ENCODE measurements around the gene KCNJ15. TPM values are rescaled to one million over a fixed set of nuclear protein-coding genes. Genes with fewer than 3 reads are reported as not detected.

Gene KCNJ15
- total and polyA plus RNA-seq, 2 of the 13 experiments (the other 11 are each of a cell fraction or from before 2014, with no cell fraction given): not detected

GRCh38 chr21:38208118-38208517, 48.7 kb upstream of the KCNJ15 start:
- H3K27ac ChIP-seq (ENCODE audit: extremely low read length, insufficient read depth, low read length): no peak overlapping the region
- H3K79me2 ChIP-seq (ENCODE audit: insufficient read depth, low read length): no peaks in the 10 kb centered on the region
- H3K36me3 ChIP-seq (replicated peaks in 1 of 2; ENCODE audit: control insufficient read depth in 1 of 2, insufficient read depth in 2 of 2, low read length in 2 of 2): no peaks in the 10 kb centered on the region
- ChIA-PET CTCF (ENCODE audit: low intra/inter-chr PET ratio, low total read pairs) (no interaction called here), POLR2A (no interaction called here)
- ATAC-seq (no peak), FAIRE-seq (no peak), DNase-seq (ENCODE audit: low spot score) (no peak)
- H3K9ac ChIP-seq (ENCODE audit: insufficient read depth, low read depth, low read length): no peak overlapping the region
- no TSS peak for BruUV-seq (replicated peaks)
- H3K27me3 ChIP-seq (ENCODE audit: control insufficient read depth in 1 of 2, insufficient read depth in 2 of 2, low read length in 2 of 2): no peaks in the 10 kb centered on the region; a peak in 1 of 5 replicates
- in situ Hi-C loops (cut with HindIII; ENCODE audit: extremely low pct_ligation_motif_present, low pct_unique_long_range_greater_than_20kb): no loop called here
- no peaks in the 10 kb centered on the region for H3K9me3 ChIP-seq (ENCODE audit: low read length)
- TF ChIP-seq RAD21 (CRISPR knock-in tag; IDR thresholded peaks at IDR 0.05): no peak
- TF ChIP-seq TRIM22 (IDR thresholded peaks at IDR 0.05): no peak
- TF ChIP-seq ONECUT2 (CRISPR knock-in tag; IDR thresholded peaks at IDR 0.05): no peak
- no peak for TF ChIP-seq HOXA5 (CRISPR knock-in tag; IDR thresholded peaks at IDR 0.05)
- TF ChIP-seq ZSCAN31 (CRISPR knock-in tag; IDR thresholded peaks at IDR 0.05; ENCODE audit: low read depth): no peak
- no peak for TF ChIP-seq MBD4 (IDR thresholded peaks at IDR 0.05; ENCODE audit: borderline replicate concordance, low read length)
- no peak for TF ChIP-seq JUND (CRISPR knock-in tag; IDR thresholded peaks at IDR 0.05)
- no peak for TF ChIP-seq MTF1 (CRISPR knock-in tag; IDR thresholded peaks at IDR 0.05)
- no peak for TF ChIP-seq STAG1 (CRISPR knock-in tag; IDR thresholded peaks at IDR 0.05)
- no peak for TF ChIP-seq CAMTA2 (CRISPR knock-in tag; IDR thresholded peaks at IDR 0.05; ENCODE audit: borderline replicate concordance)
- TF ChIP-seq CBX1 (IDR thresholded peaks at IDR 0.05; ENCODE audit: low read depth): no peak
- TF ChIP-seq ATF3 (CRISPR knock-in tag; IDR thresholded peaks at IDR 0.05): no peak
- no peak for TF ChIP-seq UBTF (CRISPR knock-in tag; IDR thresholded peaks at IDR 0.05)
- TF ChIP-seq HNRNPH1 (optimal IDR thresholded peaks at IDR 0.05; ENCODE audit: low read depth, low read length): no peak
- TF ChIP-seq ASH2L (IDR thresholded peaks at IDR 0.05; ENCODE audit: insufficient read length, low read depth, low read length): no peak
- TF ChIP-seq ZNF777 (CRISPR knock-in tag; IDR thresholded peaks at IDR 0.05): no peak
- no peak for TF ChIP-seq SMARCE1 (IDR thresholded peaks at IDR 0.05; ENCODE audit: borderline replicate concordance)
- TF ChIP-seq SNRNP70 (IDR thresholded peaks at IDR 0.05; ENCODE audit: low read depth, low read length): no peak
- no peak for TF ChIP-seq NAIF1 (CRISPR knock-in tag; IDR thresholded peaks at IDR 0.05; ENCODE audit: borderline replicate concordance)
- H2AFZ ChIP-seq (ENCODE audit: low read length): no peak overlapping the region
- no peaks in the 10 kb centered on the region for H3K4me1 ChIP-seq (ENCODE audit: insufficient read depth, low read length)
- no peak overlapping the region for H3K4me3 ChIP-seq (replicated peaks in 1 of 3; ENCODE audit: insufficient read depth in 1 of 3, low read depth in 2 of 3, low read length in 3 of 3)
- no peak overlapping the region for H3K4me2 ChIP-seq (ENCODE audit: low read depth, low read length)
- intact Hi-C loops (cut with micrococcal nuclease; ENCODE audit: unreplicated experiment): no loop called here
- no peaks in the 10 kb centered on the region for H4K20me1 ChIP-seq (ENCODE audit: insufficient read depth, low read length)
- WGBS (ENCODE audit: low lambda C conversion rate): 0% methylated on average over 6 of the region's 6 CpGs
